Brain pericyte (primary cell): Measurements from ENCODE around the gene EPB41L4A.
"Not testable (repeated sequence)": the region's sequence is repeated elsewhere in the genome, so short reads cannot be mapped to it uniquely, and the experiment has no call there.

Experiments
- DNase-seq: peaks from one replicate; pipeline ENCODE4 v3.0.0-alpha.2; 2012; ENCODE audit warnings: low read depth, low spot score

Gene EPB41L4A

DNA sequence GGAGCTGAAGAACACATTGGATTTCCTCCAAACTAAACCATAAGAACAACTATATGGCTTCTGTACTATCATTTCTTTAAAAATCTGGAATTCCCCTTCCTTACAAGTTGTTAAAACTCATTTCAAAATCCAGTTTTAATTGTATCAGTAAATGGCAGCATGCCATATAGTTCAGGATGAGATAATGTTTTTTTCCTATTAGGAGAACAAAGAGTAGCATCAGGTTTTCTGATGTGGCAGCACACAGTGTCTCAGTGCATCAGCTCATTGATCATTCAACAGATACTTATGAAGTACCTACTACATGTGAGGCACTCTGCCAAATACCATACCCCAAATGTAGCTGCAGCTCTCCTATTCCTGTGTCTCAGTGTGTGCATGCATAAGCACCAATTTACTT, 161.1 kb downstream of the EPB41L4A start:
- DNase-seq = no peak

DNA sequence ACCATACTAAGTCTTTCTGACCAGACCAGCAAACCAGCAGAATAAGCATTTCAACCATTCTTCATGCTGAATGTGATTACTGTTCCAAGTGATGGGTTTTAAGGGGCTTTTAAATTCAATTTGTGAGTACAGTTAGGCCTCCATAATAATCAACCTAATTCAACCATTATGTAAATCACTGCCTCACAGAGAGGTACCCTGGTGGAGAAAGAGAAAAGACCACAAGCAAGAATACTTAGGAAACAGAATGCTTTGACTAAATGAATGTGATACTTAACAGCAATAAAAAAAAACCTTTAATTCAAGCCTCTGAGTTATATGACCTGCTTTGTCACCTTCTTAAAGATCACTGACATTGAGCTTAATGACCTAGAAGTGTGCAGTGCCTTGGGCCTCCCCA, 162.1 kb downstream of the EPB41L4A start:
- no peak for DNase-seq

DNA sequence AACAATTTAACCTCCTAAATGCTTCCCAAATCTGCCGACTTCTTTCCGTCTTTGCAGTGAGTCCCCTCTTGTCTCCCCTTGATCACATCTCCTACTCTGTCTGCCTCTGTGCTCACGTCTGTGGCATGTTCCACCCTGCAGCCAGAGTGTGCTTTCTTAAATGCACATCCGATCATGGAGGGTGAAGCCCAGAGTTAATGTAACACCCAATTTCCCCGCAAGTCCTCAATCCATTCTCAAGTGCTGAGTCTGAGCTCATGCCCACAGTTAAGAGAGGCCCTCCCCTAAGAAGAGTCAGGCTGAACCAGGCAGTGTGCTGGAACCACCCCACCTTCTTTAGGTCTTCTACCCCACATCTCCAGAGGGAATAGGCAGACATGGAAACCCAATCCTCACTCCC, 164.8 kb downstream of the EPB41L4A start:
- DNase-seq = no peak

GRCh38 chr5:112253478-112254250, 165.4 kb downstream of the EPB41L4A start:
- no peak for DNase-seq

DNA sequence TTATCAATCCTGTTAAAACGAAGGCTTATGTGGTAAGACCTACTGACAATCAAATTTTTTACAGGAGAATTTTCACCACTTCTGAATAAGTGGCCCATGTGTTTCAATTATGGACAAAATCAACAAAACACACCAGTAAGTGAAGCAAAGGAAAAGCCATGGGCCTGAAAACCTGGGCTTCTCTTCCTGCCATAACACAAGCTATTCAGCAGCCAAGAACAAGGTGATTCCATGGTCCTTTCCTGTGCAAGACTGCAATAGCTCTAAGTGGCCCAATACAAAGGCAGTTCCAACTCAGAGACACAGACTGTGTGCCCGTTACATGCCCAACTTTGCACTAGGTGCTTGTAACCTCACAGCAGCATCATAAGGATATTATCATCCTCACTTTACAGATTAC, 168.5 kb downstream of the EPB41L4A start:
- no peak for DNase-seq

DNA sequence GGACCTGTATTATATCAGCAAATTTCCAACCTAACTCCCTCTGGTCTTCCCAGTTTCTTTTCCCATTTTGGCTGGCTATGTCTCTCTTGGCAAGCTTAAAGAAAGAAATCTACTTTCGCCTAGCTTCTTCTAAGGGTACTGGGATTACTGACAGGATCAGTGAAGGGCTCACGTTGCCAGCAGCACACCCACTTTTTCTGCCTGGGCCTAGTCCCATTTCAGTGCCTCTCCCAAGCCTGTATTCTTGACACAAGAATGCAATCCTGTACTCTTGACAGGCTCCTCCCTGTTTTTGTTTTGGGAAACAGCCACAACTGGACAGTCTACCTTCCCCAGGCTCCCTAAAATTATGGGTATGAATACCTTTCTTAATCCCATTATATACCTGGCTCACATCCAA, 170.5 kb downstream of the EPB41L4A start:
- DNase-seq = no peak

GRCh38 chr5:112247960-112248359, 171.1 kb downstream of the EPB41L4A start:
- no peak for DNase-seq

DNA sequence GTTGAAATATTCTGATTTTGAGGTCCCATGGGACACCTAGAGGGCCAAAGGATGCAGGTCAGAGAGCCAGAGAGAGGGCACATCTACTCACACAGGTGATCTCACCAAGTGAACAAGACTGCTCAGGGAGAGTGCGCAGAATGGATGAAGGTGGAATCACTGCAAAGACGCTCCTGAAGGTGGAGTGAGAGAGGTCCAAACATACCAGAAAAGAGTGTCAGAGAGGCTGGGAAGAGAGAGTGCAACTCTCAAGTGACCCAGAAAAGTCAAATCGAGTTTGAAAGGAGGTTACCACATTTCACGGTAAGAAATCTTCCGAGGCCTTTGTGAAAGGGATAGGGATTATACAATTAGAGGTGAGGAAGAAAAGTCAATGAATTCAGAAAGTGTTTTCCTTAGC, 173.4 kb downstream of the EPB41L4A start:
- DNase-seq = no peak

GRCh38 chr5:112239996-112240395, 179.1 kb downstream of the EPB41L4A start:
- no peak for DNase-seq

DNA sequence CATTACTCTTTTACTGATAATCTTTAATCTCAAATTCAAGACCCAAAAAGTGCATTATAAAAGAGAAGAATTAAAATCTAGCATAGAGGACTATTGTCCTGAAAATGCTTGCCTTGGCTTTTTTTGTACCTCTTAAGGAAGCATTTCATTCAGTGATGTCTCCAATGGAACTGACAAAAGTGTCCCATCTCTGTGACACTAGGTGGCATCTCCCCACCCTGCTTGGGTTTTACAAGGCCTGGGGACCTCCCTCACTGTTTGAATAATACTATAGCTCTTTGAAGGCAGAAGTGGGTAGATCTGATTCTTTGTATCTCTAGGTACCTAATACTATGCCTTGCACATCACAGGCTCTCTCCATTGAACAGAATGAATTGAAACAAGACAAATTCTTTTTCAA, 180.6 kb downstream of the EPB41L4A start:
- DNase-seq = no peak

DNA sequence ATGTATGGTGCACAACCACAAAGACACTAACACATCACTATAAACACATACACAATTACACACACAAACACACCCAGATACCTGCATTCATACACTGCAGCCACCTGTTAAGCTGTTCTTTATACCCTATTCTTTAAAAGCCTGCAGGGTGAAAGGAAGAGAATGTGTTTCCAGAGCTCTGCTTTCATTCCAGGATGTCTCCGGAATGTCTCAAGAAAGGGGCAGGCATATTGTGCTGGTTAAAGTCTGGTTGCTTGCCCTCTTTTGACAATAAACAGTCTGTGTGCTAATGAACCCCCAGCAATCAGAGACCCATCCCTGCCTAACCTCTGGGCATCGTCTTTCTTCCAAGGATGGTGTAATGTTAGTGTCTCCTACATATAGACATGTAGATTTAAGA, 181.6 kb downstream of the EPB41L4A start:
- no peak for DNase-seq

DNA sequence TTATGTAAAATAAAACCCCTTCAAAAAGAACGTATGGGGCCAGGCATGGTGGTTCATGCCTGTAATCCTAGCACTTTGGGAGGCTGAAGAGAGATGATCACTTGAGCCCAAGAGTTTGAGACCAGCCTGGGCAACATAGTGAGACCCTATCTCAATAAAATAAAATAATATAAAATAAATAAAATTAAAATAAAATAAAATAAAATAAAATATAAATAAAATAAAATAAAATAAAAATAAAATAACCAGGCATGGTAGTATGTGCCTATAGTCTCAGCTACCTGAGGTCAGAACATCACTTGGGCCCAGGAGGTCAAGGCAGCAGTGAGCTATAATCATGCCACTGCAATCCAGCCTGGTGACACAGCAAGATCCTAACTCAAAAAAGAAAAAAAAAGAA, 185.1 kb downstream of the EPB41L4A start:
- no peak for DNase-seq

DNA sequence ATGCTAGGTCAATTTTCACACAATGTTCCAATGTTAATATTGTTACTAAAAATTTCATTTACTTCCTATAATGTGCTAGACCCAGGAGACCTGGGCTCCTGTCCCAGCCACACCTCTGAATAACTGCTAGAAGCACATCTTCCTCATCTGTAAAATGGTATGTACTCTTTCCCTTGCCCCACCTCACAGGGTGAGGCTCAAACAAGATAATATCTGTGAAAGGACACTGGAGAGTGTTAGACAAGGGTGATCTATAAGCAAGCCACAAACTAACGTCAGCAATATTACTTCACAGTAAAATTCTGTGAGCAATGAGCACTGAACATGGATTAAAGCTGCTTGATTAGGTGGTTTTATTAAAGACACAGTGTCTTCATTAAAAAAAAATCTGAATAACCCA, 186.4 kb downstream of the EPB41L4A start:
- no peak for DNase-seq

- no peak for DNase-seq
These were observed 188.5 kb downstream of the EPB41L4A start for GRCh38 chr5:112230606-112231005.

GRCh38 chr5:112228667-112229066, 190.4 kb downstream of the EPB41L4A start:
- no peak for DNase-seq

DNA sequence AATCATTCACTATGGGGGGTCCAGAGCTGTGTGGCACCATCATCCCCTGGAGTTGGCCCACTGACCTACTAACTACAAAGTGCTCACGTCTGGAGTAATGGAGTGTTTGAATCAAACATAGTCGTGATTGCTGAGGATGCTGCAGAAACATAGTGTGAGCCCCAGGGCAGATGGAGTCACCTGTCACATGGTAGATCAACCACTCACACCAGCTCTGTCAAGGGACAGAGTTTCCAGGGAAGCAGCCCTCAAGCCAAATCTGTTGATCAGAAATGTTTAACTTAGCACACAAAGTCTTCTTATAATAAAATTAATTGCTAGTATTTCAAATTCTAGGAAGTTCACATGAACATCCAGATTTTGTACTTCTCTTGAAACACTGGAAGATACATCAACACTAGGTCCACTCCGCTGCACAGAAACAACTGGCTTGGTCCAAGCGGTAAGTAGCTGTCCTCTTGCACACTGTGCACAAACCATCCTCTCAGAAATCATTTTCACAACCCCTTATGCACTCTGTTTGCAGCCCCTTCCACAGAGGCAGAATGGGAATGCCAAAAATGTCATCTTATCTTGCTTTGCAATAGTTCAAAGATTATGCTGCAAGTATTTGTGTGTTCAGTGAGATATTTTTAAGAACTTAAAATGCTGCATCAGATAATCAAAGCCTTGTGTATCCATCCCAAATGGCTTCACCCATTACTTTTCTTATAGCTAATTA, 191.0 kb downstream of the EPB41L4A start:
- no peak for DNase-seq

DNA sequence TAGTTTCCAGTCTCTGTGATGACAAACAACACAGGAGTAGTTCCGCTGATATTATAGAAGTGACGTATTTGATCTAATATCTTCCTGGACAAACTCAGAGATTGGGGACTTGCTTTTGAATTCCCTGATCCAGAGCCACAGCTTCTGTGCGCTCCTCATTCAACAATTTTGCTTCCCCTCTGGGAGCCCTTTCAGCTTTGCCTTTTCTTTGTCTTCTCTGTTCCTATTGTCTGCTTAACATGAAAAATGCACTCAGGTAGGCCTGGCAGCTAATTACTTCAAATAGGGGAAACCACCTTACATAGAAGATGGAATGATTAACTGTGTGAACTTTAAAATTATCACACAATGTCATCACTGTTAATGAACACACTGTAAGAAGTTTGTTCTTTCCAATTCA, 192.9 kb downstream of the EPB41L4A start:
- DNase-seq = no peak

- not testable (repeated sequence) for DNase-seq
These were observed 196.1 kb downstream of the EPB41L4A start for GRCh38 chr5:112222997-112223396.

GRCh38 chr5:112221128-112221527, 197.9 kb downstream of the EPB41L4A start:
- DNase-seq = no peak

DNA sequence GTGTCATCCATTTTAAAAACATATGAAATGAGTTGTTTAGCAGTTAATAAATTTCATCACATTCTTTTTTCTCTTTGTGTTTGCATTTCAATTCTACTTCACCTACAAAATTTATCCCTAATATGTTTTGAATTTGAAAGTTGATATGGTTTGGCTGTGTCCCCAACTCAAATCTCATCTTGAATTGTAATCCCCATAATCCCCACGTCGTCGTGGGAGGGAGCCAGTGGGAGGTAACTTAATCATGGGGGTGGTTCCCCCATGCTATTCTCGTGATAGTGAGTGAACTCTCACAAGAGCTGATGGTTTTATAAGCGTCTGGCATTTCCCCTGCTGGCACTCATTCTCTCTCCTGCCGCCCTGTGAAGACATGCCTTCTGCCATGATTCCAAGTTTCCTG, 200.1 kb downstream of the EPB41L4A start:
- no peak for DNase-seq

DNA sequence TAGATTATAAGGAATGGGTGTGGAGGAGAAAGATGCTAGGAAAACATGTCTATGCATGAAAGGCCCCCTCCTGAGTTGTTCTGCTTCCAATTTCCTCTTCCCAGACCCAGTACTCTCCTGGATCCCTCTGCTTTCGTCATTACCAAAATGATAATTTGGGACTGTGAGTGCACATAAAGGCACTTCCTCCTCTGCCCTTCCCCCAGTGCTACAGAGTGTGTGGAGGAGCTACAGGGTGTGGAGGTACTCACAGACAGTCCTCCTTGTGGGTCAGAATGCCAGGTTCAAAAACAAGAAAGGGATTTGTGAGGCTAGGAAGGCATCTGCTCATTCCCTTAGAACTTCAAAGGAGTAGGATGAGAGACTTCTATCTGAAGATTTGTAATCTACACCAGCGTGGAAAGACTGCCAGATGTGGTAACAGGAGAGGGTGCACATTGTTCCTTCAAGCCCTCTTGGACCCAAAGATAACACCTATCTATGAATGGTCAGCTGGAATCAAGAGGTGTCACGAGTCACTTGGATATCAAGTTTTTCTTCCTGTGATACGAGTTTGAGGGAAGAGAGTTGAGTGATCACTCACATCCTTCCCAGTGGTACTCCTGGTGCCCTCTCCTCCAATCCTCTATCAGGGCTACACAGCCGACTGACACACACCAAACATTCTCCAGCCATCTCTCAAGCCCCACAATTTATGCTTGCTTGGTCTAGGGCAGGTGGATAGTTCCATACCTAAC, 201.1 kb downstream of the EPB41L4A start:
- no peak for DNase-seq

GRCh38 chr5:112216140-112216539, 202.9 kb downstream of the EPB41L4A start:
- no peak for DNase-seq
